ENCODE data around the gene LYZL1. TPM values are rescaled to one million over a fixed set of nuclear protein-coding genes. Genes with fewer than 3 reads are reported as not detected.
"Not testable (repeated sequence)": the region's sequence is repeated elsewhere in the genome, so short reads cannot be mapped to it uniquely, and the experiment has no call there.

LYZL1 gene
- total RNA-seq, 1 donor from 2014 or later: not detected

DNA sequence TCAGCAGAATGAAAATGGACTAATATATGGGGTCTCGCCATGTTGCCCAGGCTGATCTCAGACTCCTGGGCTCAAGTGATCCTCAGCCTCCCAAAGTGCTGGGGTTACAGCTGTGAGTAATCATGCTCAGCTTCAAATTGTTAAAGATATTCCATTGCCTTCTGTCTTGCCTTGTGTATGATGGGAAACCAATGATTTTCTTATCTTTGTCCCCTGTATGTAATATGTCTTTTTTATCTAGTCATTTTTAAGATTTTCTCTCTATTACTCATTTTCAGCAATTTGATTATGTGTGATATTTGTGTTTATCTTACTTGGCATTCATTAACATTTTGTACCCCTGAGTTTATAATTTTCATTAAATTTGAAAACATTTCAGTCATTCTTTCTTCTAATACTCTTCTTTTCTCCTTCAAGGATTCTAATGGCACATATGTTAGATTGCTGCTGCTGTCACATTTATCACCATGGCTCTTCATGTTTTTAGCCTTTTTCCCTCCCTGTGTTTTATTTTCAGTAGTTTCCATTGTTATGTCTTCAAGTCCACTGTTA, 12.6 kb downstream of the LYZL1 start:
- DNase-seq (ENCODE audit: low spot score): no peak
- no peak overlapping the region for H3K4me3 Mint-ChIP-seq (ENCODE audit: unreplicated experiment)
- H3K27ac Mint-ChIP-seq (ENCODE audit: unreplicated experiment): no peak overlapping the region
- H3K36me3 Mint-ChIP-seq (ENCODE audit: low read depth, unreplicated experiment): peaks cover 11% of the 10 kb centered on the region
- H3K9me3 Mint-ChIP-seq (ENCODE audit: unreplicated experiment): peaks cover 13% of the 10 kb centered on the region
- no peaks in the 10 kb centered on the region for H3K4me1 Mint-ChIP-seq (ENCODE audit: unreplicated experiment)
- no peaks in the 10 kb centered on the region for H3K27me3 Mint-ChIP-seq (ENCODE audit: unreplicated experiment)
- TF ChIP-seq, protein P1, sequence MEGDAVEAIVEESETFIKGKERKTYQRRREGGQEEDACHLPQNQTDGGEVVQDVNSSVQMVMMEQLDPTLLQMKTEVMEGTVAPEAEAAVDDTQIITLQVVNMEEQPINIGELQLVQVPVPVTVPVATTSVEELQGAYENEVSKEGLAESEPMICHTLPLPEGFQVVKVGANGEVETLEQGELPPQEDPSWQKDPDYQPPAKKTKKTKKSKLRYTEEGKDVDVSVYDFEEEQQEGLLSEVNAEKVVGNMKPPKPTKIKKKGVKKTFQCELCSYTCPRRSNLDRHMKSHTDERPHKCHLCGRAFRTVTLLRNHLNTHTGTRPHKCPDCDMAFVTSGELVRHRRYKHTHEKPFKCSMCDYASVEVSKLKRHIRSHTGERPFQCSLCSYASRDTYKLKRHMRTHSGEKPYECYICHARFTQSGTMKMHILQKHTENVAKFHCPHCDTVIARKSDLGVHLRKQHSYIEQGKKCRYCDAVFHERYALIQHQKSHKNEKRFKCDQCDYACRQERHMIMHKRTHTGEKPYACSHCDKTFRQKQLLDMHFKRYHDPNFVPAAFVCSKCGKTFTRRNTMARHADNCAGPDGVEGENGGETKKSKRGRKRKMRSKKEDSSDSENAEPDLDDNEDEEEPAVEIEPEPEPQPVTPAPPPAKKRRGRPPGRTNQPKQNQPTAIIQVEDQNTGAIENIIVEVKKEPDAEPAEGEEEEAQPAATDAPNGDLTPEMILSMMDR (IDR thresholded peaks at IDR 0.05; ENCODE audit: unreplicated experiment): no peak

DNA sequence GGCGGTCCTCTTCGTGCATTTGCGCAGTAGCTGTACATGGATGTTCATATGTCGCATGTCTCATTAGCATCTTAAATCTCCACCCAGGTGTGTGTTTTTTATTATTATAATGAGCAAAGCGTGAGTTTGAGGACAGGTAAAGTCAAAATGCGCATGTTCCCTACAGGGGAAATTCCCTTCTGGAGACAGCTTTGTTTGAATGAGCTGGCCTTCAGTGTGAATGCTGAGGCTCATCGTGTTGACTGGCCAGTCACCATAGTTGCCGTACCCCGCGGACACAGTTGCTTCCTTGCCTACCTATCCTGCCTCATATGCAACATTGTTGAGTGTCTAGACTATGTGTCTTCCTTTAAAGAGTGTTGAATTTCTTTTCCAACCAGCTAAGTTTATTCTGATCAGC, 13.6 kb downstream of the LYZL1 start:
- Mint-ChIP-seq H3K36me3 (ENCODE audit: low read depth, unreplicated experiment) (peaks cover 11% of the 10 kb centered on the region), H3K9me3 (ENCODE audit: unreplicated experiment) (peaks cover 13% of the 10 kb centered on the region), H3K4me1 (ENCODE audit: unreplicated experiment) (no peaks in the 10 kb centered on the region), H3K27me3 (ENCODE audit: unreplicated experiment) (no peaks in the 10 kb centered on the region), H3K27ac (ENCODE audit: unreplicated experiment) (no peak overlapping the region), H3K4me3 (ENCODE audit: unreplicated experiment) (no peak overlapping the region)
- no peak for DNase-seq (ENCODE audit: low spot score)
- TF ChIP-seq, protein P1 (IDR thresholded peaks at IDR 0.05; ENCODE audit: unreplicated experiment): no peak

DNA sequence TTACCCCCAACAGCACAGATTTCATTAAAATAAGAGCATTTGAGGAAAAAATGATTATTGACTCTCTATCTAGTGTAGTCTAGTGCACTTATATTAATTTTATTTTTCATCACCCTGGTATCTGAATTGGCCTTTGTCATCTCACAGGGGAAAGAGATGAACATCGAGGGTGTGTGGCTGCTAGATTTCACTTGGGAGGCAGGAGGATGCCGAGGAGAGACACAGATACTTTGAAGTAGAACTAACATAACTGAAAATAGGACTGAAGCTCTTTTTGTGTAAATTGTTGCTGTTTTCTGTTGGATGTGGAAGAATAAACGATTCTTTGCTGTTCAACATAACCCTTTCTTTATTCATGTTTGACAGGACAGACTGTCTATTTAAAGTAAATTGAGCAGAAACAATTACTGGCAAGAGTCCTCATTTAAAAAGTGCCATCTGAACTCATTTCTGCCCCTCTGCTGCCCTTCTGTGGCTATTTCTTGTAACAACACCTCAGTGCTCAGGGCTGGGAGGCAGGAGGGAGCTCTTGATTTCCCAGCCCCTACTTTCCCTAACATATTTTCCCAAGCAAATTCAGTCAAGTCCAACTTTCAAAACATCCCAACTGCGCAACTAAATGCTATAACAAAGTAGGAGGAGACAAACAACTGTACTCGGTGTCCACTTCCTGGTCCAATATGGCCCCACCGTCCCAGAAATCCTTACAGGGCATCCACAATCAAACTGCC, 15.6 kb downstream of the LYZL1 start:
- Mint-ChIP-seq H3K4me3 (ENCODE audit: unreplicated experiment) (no peak overlapping the region), H3K4me1 (ENCODE audit: unreplicated experiment) (no peaks in the 10 kb centered on the region), H3K27ac (ENCODE audit: unreplicated experiment) (no peak overlapping the region), H3K36me3 (ENCODE audit: low read depth, unreplicated experiment) (peaks cover 6% of the 10 kb centered on the region), H3K27me3 (ENCODE audit: unreplicated experiment) (peaks cover 2% of the 10 kb centered on the region), H3K9me3 (ENCODE audit: unreplicated experiment) (peaks cover 7% of the 10 kb centered on the region)
- TF ChIP-seq, protein P1 (IDR thresholded peaks at IDR 0.05; ENCODE audit: unreplicated experiment): peak; percentile 65
- peak; percentile 65 for DNase-seq (ENCODE audit: low spot score)

DNA sequence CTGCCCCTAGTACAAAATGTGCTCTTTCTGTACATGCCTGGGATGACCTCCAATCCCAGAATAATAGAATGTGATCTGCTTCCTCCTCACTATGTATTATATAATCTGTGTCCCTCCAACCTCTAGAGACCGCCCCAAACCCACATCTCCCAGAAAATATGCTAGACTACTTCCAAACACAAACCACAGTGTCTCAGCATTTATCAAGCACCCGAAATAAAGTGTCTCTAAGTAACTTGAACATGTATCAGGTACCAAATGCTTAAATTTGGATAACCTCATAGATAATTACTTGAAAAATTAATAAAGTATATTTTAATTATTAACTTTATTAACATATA, 16.1 kb downstream of the LYZL1 start:
- TF ChIP-seq, protein P1 (IDR thresholded peaks at IDR 0.05; ENCODE audit: unreplicated experiment): no peak
- peaks cover 2% of the 10 kb centered on the region for H3K27me3 Mint-ChIP-seq (ENCODE audit: unreplicated experiment)
- no peaks in the 10 kb centered on the region for H3K4me1 Mint-ChIP-seq (ENCODE audit: unreplicated experiment)
- no peak overlapping the region for H3K4me3 Mint-ChIP-seq (ENCODE audit: unreplicated experiment)
- H3K27ac Mint-ChIP-seq (ENCODE audit: unreplicated experiment): no peak overlapping the region
- peaks cover 7% of the 10 kb centered on the region for H3K9me3 Mint-ChIP-seq (ENCODE audit: unreplicated experiment)
- DNase-seq (ENCODE audit: low spot score): no peak
- peaks cover 6% of the 10 kb centered on the region for H3K36me3 Mint-ChIP-seq (ENCODE audit: low read depth, unreplicated experiment)

DNA sequence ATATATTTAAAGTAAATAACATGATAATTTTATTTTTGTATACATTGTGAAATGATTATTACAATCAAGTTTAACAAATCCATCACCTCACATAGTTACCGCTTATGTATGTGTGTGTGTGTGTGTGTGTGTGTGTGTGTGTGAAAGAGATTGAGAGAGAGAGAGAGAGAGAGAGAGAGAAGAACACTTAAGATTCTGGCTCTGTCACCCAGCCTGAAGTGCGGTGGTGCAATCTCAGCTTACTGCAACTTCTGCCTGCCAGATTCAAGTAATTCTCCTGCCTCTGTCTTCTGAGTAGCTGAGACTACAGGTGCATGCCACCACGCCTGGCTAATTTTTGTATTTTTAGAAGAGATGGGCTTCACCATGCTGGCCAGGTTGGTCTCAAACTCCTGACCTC, 17.8 kb downstream of the LYZL1 start:
- H3K27ac Mint-ChIP-seq (ENCODE audit: unreplicated experiment): no peak overlapping the region

DNA sequence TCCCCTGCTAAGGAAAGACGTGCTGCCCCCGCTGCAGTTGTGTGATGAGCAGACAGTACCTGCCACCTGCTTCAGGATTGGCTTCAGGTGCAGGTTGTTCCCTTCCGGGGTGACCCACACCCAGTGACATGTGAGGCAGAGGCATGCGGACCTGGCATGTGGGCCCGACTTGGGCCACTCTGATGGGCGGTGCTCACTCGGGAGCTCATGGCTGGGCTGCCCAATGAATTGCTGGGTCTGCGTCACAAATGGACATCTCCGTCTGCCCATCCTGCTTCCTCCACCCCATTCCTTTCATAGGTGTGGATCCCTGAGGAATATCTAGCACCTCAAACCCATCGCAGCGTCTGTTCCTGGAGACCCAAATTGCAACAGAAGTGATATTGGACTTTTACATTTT, 19.3 kb downstream of the LYZL1 start:
- H3K9me3 Mint-ChIP-seq (ENCODE audit: unreplicated experiment); H3K4me1 Mint-ChIP-seq (ENCODE audit: unreplicated experiment); H3K27ac Mint-ChIP-seq (ENCODE audit: unreplicated experiment); H3K27me3 Mint-ChIP-seq (ENCODE audit: unreplicated experiment); H3K36me3 Mint-ChIP-seq (ENCODE audit: low read depth, unreplicated experiment); H3K4me3 Mint-ChIP-seq (ENCODE audit: unreplicated experiment); DNase-seq (ENCODE audit: low spot score): not testable (repeated sequence)

More for the DNA sequence above, 17.8 kb downstream of the LYZL1 start:
- no peaks in the 10 kb centered on the region for H3K36me3 Mint-ChIP-seq (ENCODE audit: low read depth, unreplicated experiment)
- peaks cover 3% of the 10 kb centered on the region for H3K27me3 Mint-ChIP-seq (ENCODE audit: unreplicated experiment)
- H3K4me3 Mint-ChIP-seq (ENCODE audit: unreplicated experiment): no peak overlapping the region
- TF ChIP-seq, protein P1 (IDR thresholded peaks at IDR 0.05; ENCODE audit: unreplicated experiment): no peak
- H3K4me1 Mint-ChIP-seq (ENCODE audit: unreplicated experiment): no peaks in the 10 kb centered on the region
- no peaks in the 10 kb centered on the region for H3K9me3 Mint-ChIP-seq (ENCODE audit: unreplicated experiment)
- DNase-seq (ENCODE audit: low spot score): no peak
